GM12878 (cell line): ENCODE measurements around the gene MPIG6B. TPM values are rescaled to one million over a fixed set of nuclear protein-coding genes. Genes with fewer than 3 reads are reported as not detected.

Experiments
- ATAC-seq: fragments of 200-7000 bp; cut with Tn5 transposase; 3 replicates; pipeline ENCODE4 v1.9.1; 2020; ENCODE audit warnings: mild to moderate bottlenecking, moderate library complexity
- BruUV-seq: library from RNA; stranded (reverse); fragments of 400-500 nt; replicated peaks from 2 replicates; lab custom pipeline; 2021; lab: Mats Ljungman, UMichigan
- CTCF ChIA-PET: fragments of 300-600 bp; sonication (Branson Sonifier 250); formaldehyde crosslinking; extraction: SDS; loops from one replicate; lab custom pipeline; 2021; ENCODE audit warnings: inconsistent platforms; lab: Yijun Ruan, JAX
- POLR2A ChIA-PET: fragments of 350-600 bp; formaldehyde crosslinking; extraction: SDS; loops from one replicate; lab custom pipeline; 2021; ENCODE audit warnings: inconsistent platforms; lab: Charles Lee
- RAD21 ChIA-PET: fragments of 300-600 bp; sonication (Branson Sonifier 250); formaldehyde crosslinking; loops from one replicate; lab custom pipeline; 2023; ENCODE audit warnings: antibody characterized with exemption; ENCODE audit not compliant: unreplicated experiment; lab: Charles Lee
- SMC1A ChIA-PET: fragments of 300-600 bp; sonication (Branson Sonifier 250); formaldehyde crosslinking; loops from one replicate; lab custom pipeline; 2023; ENCODE audit not compliant: unreplicated experiment, uncharacterized antibody; lab: Charles Lee
- DNase-seq: peaks from one replicate; pipeline ENCODE4 v3.0.0-alpha.2; 2011; ENCODE audit warnings: low read depth, low spot score
- FAIRE-seq: peaks from 3 replicates; lab custom pipeline; 2011; peaks lifted over from hg19 to GRCh38; lab: Jason Lieb, UNC
- H2AFZ ChIP-seq: 2 replicates; pipeline ENCODE4 v1.6.0; 2011; ENCODE audit warnings: low read depth, low read length, control low read depth; ENCODE audit not compliant: control insufficient read depth
- H3K27ac ChIP-seq: 2 replicates; pipeline ENCODE4 v1.5.1; 2011; ENCODE audit warnings: control low read depth; ENCODE audit not compliant: control insufficient read depth, insufficient read depth
- H3K27me3 ChIP-seq, 2 experiments: replicated peaks in 1 of 2; 2 replicates each; pipeline versions ENCODE4 v1.6.0 to v1.6.1; 2011; ENCODE audit warnings: low read length in 1 of 2; ENCODE audit not compliant: control insufficient read depth in 2 of 2, insufficient read depth in 2 of 2
- H3K36me3 ChIP-seq, 2 experiments: 2 replicates each; pipeline ENCODE4 v1.5.1; 2011; ENCODE audit warnings: low read length in 1 of 2; ENCODE audit not compliant: control insufficient read depth in 2 of 2, insufficient read depth in 2 of 2
- H3K4me1 ChIP-seq: 2 replicates; pipeline ENCODE4 v1.6.1; 2011; ENCODE audit warnings: mild to moderate bottlenecking, low read length, moderate library complexity, mixed read lengths; ENCODE audit not compliant: control insufficient read depth, insufficient read depth
- H3K4me2 ChIP-seq: 2 replicates; pipeline ENCODE4 v1.6.0; 2011; ENCODE audit warnings: control low read depth; ENCODE audit not compliant: control insufficient read depth, insufficient read depth
- H3K4me3 ChIP-seq: fragments of 200-600 bp; sonication (generic); 2 replicates; pipeline ENCODE4 v1.5.1; 2016
- H3K79me2 ChIP-seq: 2 replicates; pipeline ENCODE4 v1.6.0; 2011; ENCODE audit warnings: low read length; ENCODE audit not compliant: control insufficient read depth, insufficient read depth
- H3K9ac ChIP-seq: 2 replicates; pipeline ENCODE4 v1.8.0; 2011; ENCODE audit warnings: low read length, control low read depth, mixed read lengths; ENCODE audit not compliant: control insufficient read depth, insufficient read depth
- H3K9me3 ChIP-seq: replicated peaks from 3 replicates; pipeline ENCODE4 v1.5.1; 2011; ENCODE audit warnings: mild to moderate bottlenecking, low read length; ENCODE audit not compliant: control insufficient read depth, insufficient read depth
- H4K20me1 ChIP-seq: 2 replicates; pipeline ENCODE4 v1.6.0; 2011; ENCODE audit not compliant: control insufficient read depth, insufficient read depth
- CREB1 ChIP-seq: IDR thresholded peaks from 2 replicates; pipeline ENCODE4 v1.6.1; 2012; ENCODE audit warnings: low read depth, mild to moderate bottlenecking, inconsistent platforms
- ZNF217 ChIP-seq: fragments of 450-650 bp; IDR thresholded peaks from 2 replicates; pipeline ENCODE4 v1.6.1; 2017; ENCODE audit warnings: antibody characterized with exemption, mild to moderate bottlenecking
- WGBS: methylation state at CpG from one replicate; pipeline ENCODE4 v1.1.6; 2016; ENCODE audit warnings: low lambda C conversion rate; ENCODE audit not compliant: insufficient replicate concordance, insufficient coverage; ENCODE audit errors: missing lambda C conversion rate; 5-methylcytosine and 5-hydroxymethylcytosine counted together
- in situ Hi-C: fragments of 300-500 bp; cut with MboI; formaldehyde crosslinking; loops from 9 replicates; pipeline ENCODE4 v1.14.3; 2018; ENCODE audit warnings: mixed read lengths
- intact Hi-C: fragments of 100-400 bp; cut with micrococcal nuclease; formaldehyde crosslinking; loops from one replicate; pipeline ENCODE4 v1.14.2; 2022; ENCODE audit not compliant: unreplicated experiment
- microRNA-seq: library from miRNA; unstranded; fragments of <30 nt; microRNA quantifications from one replicate; pipeline ENCODE4, GENCODE V29; 2018
- polyA plus RNA-seq, 11 experiments: library from polyadenylated mRNA; depleted of rRNA in 4 of 11; unstranded in 6 of 11; stranded (reverse) in 5 of 11; fragments of >200 nt; fragmentation: Nextera tagmentation in 4 of 11; fragmentation: Illumina TruSeq in 1 of 11; extraction: Ambion mirVana in 4 of 11; extraction: Trizol in 1 of 11; gene quantifications; 1 replicate in 1 of 11; 2 replicates in 10 of 11; pipeline versions ENCODE4 v1.2.1 to v1.2.3, GENCODE V29; 2011 to 2016; ENCODE audit warnings: inconsistent platforms in 2 of 11, missing spikeins in 2 of 11, low read depth in 1 of 11
- small RNA-seq: library from RNA; depleted of rRNA; stranded (forward); fragments of <200 nt; gene quantifications from one replicate; pipeline ENCODE3, GENCODE V24; 2014
- total RNA-seq, 4 experiments: library from RNA; depleted of rRNA in 3 of 4; stranded (reverse); fragments of >200 nt in 3 of 4; fragmentation: Illumina TruSeq in 1 of 4; extraction: Trizol in 1 of 4; gene quantifications; 2 replicates each; pipeline versions ENCODE4 v1.2.1 to v1.2.3, GENCODE V29; 2013 to 2021
- TF ChIP-seq, protein P1 (sequence below): IDR thresholded peaks from 2 replicates; pipeline ENCODE4 v1.6.1; 2012; ENCODE audit warnings: improper control_type of control experiment, low read depth, low read length; ENCODE audit not compliant: insufficient replicate concordance
- TF ChIP-seq, protein P2 (sequence below): fragments of 450-650 bp; IDR thresholded peaks from 2 replicates; pipeline ENCODE4 v1.6.1; 2017; ENCODE audit warnings: borderline replicate concordance

MPIG6B gene
- total and polyA plus RNA-seq, 10 of the 15 experiments (the other 5 are each of a cell fraction or from before 2014, with no cell fraction given), result not detected

DNA sequence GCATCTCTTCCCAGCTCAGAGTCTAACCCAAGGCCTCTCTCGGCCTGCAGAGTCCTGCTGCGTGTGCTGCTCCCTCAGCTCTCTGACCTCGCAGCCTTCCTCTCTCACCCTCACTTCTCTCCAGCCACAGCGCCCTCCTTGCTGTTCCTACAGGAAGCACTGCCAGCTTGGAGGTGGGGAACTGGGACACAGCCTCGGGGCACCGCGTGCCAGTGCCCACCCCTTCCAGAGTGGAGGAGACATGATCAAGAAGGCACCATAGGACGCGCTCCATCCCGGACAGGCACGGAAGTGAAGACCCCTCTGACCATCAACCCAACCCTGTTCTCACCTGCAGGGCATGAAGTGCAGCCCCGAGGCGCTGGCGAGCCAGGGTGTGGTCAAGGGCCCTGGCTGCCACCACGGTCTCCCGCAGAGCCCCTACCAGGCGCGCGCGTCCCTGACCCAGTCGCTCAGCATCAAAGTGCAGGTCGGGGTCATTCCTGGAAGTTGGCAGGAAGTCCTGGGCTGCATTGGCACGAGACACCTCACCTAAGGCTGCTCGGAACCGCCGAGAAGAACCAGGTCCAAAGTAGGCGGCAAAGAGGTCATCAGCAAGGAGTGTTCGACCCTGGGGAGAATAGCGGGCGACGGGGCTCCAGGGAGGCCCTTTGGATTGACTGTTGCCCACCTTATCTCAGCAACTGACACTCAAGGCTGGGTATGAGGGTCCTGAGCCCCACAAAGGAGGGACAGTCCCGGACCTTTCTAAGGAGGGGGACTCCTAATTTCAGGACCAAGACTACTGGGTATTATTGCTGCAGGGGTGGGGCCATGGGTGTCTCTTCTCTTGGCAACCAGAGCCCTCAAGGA is 52.7 kb downstream of the MPIG6B start:
- ChIA-PET POLR2A (interaction anchor here (0.6 to 1.4 kb wide), 2 partner anchors 44 to 55 kb away, joined by 3 to 6 read pairs; no protein-coding TSS in a partner anchor), CTCF (interaction anchor here (1.5 to 9.2 kb wide), 2 partner anchors 41 to 55 kb away, joined by 9 to 208 read pairs; partner anchors contain the start of genes CLIC1, DDAH2 and MSH5), SMC1A (interaction anchor here (0.8 to 1.7 kb wide), 3 partner anchors 31 to 47 kb away, joined by 3 to 5 read pairs (median 4); partner anchors contain the start of gene LSM2), RAD21 (interaction anchor here (1.3 to 1.7 kb wide), 2 partner anchors 40 to 54 kb away, joined by 4 to 5 read pairs; partner anchors contain the start of gene CLIC1)
- Histone ChIP-seq H4K20me1 (no peaks in the 10 kb centered on the region), H3K9ac (no peak overlapping the region), H3K27me3 (no peaks in the 10 kb centered on the region), H3K4me2 (no peak overlapping the region), H3K9me3 (no peaks in the 10 kb centered on the region), H3K36me3 (peaks cover 0 to 23% of the 10 kb centered on the region in 2 experiments; a peak in 2 of 4 replicates), H3K27ac (no peak overlapping the region), H3K4me3 (no peak overlapping the region), H3K4me1 (peaks cover 18% of the 10 kb centered on the region), H2AFZ (no peak overlapping the region), H3K79me2 (no peaks in the 10 kb centered on the region)
- 88% methylated on average over 32 of the region's 32 CpGs for WGBS
- TF ChIP-seq CREB1 (no peak), ZNF217 (no peak)
- TF ChIP-seq, protein P1, sequence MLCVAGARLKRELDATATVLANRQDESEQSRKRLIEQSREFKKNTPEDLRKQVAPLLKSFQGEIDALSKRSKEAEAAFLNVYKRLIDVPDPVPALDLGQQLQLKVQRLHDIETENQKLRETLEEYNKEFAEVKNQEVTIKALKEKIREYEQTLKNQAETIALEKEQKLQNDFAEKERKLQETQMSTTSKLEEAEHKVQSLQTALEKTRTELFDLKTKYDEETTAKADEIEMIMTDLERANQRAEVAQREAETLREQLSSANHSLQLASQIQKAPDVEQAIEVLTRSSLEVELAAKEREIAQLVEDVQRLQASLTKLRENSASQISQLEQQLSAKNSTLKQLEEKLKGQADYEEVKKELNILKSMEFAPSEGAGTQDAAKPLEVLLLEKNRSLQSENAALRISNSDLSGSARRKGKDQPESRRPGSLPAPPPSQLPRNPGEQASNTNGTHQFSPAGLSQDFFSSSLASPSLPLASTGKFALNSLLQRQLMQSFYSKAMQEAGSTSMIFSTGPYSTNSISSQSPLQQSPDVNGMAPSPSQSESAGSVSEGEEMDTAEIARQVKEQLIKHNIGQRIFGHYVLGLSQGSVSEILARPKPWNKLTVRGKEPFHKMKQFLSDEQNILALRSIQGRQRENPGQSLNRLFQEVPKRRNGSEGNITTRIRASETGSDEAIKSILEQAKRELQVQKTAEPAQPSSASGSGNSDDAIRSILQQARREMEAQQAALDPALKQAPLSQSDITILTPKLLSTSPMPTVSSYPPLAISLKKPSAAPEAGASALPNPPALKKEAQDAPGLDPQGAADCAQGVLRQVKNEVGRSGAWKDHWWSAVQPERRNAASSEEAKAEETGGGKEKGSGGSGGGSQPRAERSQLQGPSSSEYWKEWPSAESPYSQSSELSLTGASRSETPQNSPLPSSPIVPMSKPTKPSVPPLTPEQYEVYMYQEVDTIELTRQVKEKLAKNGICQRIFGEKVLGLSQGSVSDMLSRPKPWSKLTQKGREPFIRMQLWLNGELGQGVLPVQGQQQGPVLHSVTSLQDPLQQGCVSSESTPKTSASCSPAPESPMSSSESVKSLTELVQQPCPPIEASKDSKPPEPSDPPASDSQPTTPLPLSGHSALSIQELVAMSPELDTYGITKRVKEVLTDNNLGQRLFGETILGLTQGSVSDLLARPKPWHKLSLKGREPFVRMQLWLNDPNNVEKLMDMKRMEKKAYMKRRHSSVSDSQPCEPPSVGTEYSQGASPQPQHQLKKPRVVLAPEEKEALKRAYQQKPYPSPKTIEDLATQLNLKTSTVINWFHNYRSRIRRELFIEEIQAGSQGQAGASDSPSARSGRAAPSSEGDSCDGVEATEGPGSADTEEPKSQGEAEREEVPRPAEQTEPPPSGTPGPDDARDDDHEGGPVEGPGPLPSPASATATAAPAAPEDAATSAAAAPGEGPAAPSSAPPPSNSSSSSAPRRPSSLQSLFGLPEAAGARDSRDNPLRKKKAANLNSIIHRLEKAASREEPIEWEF, result no peak
- TF ChIP-seq, protein P2, sequence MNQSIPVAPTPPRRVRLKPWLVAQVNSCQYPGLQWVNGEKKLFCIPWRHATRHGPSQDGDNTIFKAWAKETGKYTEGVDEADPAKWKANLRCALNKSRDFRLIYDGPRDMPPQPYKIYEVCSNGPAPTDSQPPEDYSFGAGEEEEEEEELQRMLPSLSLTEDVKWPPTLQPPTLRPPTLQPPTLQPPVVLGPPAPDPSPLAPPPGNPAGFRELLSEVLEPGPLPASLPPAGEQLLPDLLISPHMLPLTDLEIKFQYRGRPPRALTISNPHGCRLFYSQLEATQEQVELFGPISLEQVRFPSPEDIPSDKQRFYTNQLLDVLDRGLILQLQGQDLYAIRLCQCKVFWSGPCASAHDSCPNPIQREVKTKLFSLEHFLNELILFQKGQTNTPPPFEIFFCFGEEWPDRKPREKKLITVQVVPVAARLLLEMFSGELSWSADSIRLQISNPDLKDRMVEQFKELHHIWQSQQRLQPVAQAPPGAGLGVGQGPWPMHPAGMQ, result no peak
- no peak for FAIRE-seq
- no peak for DNase-seq
- ATAC-seq, result no peak
- BruUV-seq, result no TSS peak
- in situ Hi-C loops, result no loop called here
- intact Hi-C loops, result loop anchor here (10.0 kb wide), 1 partner anchor 49 kb away; the partner anchor contains the start of gene HSPA1B

Small RNA genes lying within 50 kb of the gene (microRNA-seq; reads per million reads assigned to microRNA genes)
- gene MIR4646, result not detected

Small RNA genes lying within 50 kb of the gene (small RNA-seq; reads per million reads assigned to genes)
- gene LY6G6D, result not detected
- not detected for gene MIR4646
- not detected for gene MSH5-SAPCD1
- not detected for gene RNU6-850P
- not detected for gene SAPCD1

Other genes with a start within 250 kb of the MPIG6B start
Only the 7 nearest of the 42 such genes appear.
- 35.9 and 38.1 TPM in 2 replicates for gene ABHD16A, start 20.0 kb upstream of the MPIG6B start, total RNA-seq (2014; rRNA removed)
- gene ABHD16A, start 20.0 kb upstream of the MPIG6B start, total RNA-seq (2014; rRNA removed; fragmentation: Illumina TruSeq; extraction: Trizol), result 20.7 and 21.8 TPM in 2 replicates
- 33.7 and 35.6 TPM in 2 replicates for gene ABHD16A, start 20.0 kb upstream of the MPIG6B start, total RNA-seq (2021)
- 26.1 and 32.1 TPM in 2 replicates for gene ABHD16A, start 20.0 kb upstream of the MPIG6B start, polyA plus RNA-seq (2011; rRNA removed)
- gene ABHD16A, start 20.0 kb upstream of the MPIG6B start, polyA plus RNA-seq (2014; fragmentation: Illumina TruSeq; extraction: Trizol), result 16.3 and 20.4 TPM in 2 replicates
- 10 to 100 TPM in 1 of 2 experiments, 1 to 10 TPM in 1; 7.5 to 14.5 TPM for gene ABHD16A, start 20.0 kb upstream of the MPIG6B start, polyA plus RNA-seq (2014; fragmentation: Nextera tagmentation; extraction: Ambion mirVana)
- 35.6 and 39.5 TPM in 2 replicates for gene ABHD16A, start 20.0 kb upstream of the MPIG6B start, polyA plus RNA-seq (2014; rRNA removed)
- 10 to 100 TPM; 41.5 to 43.0 TPM for gene ABHD16A, start 20.0 kb upstream of the MPIG6B start, polyA plus RNA-seq (2016; fragmentation: Nextera tagmentation; extraction: Ambion mirVana)
- not detected in 2 replicates for gene LY6G6F, start 16.5 kb upstream of the MPIG6B start, total RNA-seq (2014; rRNA removed)
- not detected in 2 replicates for gene LY6G6F, start 16.5 kb upstream of the MPIG6B start, total RNA-seq (2014; rRNA removed; fragmentation: Illumina TruSeq; extraction: Trizol)
- gene LY6G6F, start 16.5 kb upstream of the MPIG6B start, total RNA-seq (2021), result not detected in 2 replicates
- gene LY6G6F, start 16.5 kb upstream of the MPIG6B start, polyA plus RNA-seq (2011; rRNA removed), result not detected in 2 replicates
- not detected in 2 replicates for gene LY6G6F, start 16.5 kb upstream of the MPIG6B start, polyA plus RNA-seq (2014; fragmentation: Illumina TruSeq; extraction: Trizol)
- not detected for gene LY6G6F, start 16.5 kb upstream of the MPIG6B start, polyA plus RNA-seq (2014; fragmentation: Nextera tagmentation; extraction: Ambion mirVana)
- not detected in 2 replicates for gene LY6G6F, start 16.5 kb upstream of the MPIG6B start, polyA plus RNA-seq (2014; rRNA removed)
- gene LY6G6F, start 16.5 kb upstream of the MPIG6B start, polyA plus RNA-seq (2016; fragmentation: Nextera tagmentation; extraction: Ambion mirVana), result not detected
- not detected in 2 replicates for gene LY6G6D, start 8.0 kb upstream of the MPIG6B start, total RNA-seq (2014; rRNA removed)
- gene LY6G6D, start 8.0 kb upstream of the MPIG6B start, total RNA-seq (2014; rRNA removed; fragmentation: Illumina TruSeq; extraction: Trizol), result not detected in 2 replicates
- not detected in 2 replicates for gene LY6G6D, start 8.0 kb upstream of the MPIG6B start, total RNA-seq (2021)
- not detected in 2 replicates for gene LY6G6D, start 8.0 kb upstream of the MPIG6B start, polyA plus RNA-seq (2011; rRNA removed)
- gene LY6G6D, start 8.0 kb upstream of the MPIG6B start, polyA plus RNA-seq (2014; fragmentation: Illumina TruSeq; extraction: Trizol), result not detected in 2 replicates
- gene LY6G6D, start 8.0 kb upstream of the MPIG6B start, polyA plus RNA-seq (2014; fragmentation: Nextera tagmentation; extraction: Ambion mirVana), result not detected
- not detected in 2 replicates for gene LY6G6D, start 8.0 kb upstream of the MPIG6B start, polyA plus RNA-seq (2014; rRNA removed)
- gene LY6G6D, start 8.0 kb upstream of the MPIG6B start, polyA plus RNA-seq (2016; fragmentation: Nextera tagmentation; extraction: Ambion mirVana), result not detected
- gene LY6G6C, start 1.6 kb upstream of the MPIG6B start, total RNA-seq (2014; rRNA removed), result not detected in 2 replicates
- not detected in 2 replicates for gene LY6G6C, start 1.6 kb upstream of the MPIG6B start, total RNA-seq (2014; rRNA removed; fragmentation: Illumina TruSeq; extraction: Trizol)
- gene LY6G6C, start 1.6 kb upstream of the MPIG6B start, total RNA-seq (2021), result not detected in 2 replicates
- not detected in 2 replicates for gene LY6G6C, start 1.6 kb upstream of the MPIG6B start, polyA plus RNA-seq (2011; rRNA removed)
- gene LY6G6C, start 1.6 kb upstream of the MPIG6B start, polyA plus RNA-seq (2014; fragmentation: Illumina TruSeq; extraction: Trizol), result not detected in 2 replicates
- gene LY6G6C, start 1.6 kb upstream of the MPIG6B start, polyA plus RNA-seq (2014; fragmentation: Nextera tagmentation; extraction: Ambion mirVana), result not detected
- gene LY6G6C, start 1.6 kb upstream of the MPIG6B start, polyA plus RNA-seq (2014; rRNA removed), result not detected in 2 replicates
- gene LY6G6C, start 1.6 kb upstream of the MPIG6B start, polyA plus RNA-seq (2016; fragmentation: Nextera tagmentation; extraction: Ambion mirVana), result not detected
- 6.6 and 9.5 TPM in 2 replicates for gene DDAH2, start 5.9 kb downstream of the MPIG6B start, total RNA-seq (2014; rRNA removed)
- 4.7 and 6.3 TPM in 2 replicates for gene DDAH2, start 5.9 kb downstream of the MPIG6B start, total RNA-seq (2014; rRNA removed; fragmentation: Illumina TruSeq; extraction: Trizol)
- 8.3 and 10.8 TPM in 2 replicates for gene DDAH2, start 5.9 kb downstream of the MPIG6B start, total RNA-seq (2021)
- gene DDAH2, start 5.9 kb downstream of the MPIG6B start, polyA plus RNA-seq (2011; rRNA removed), result 2.1 and 3.5 TPM in 2 replicates
- gene DDAH2, start 5.9 kb downstream of the MPIG6B start, polyA plus RNA-seq (2014; fragmentation: Illumina TruSeq; extraction: Trizol), result 0.35 and 2.1 TPM in 2 replicates
- gene DDAH2, start 5.9 kb downstream of the MPIG6B start, polyA plus RNA-seq (2014; fragmentation: Nextera tagmentation; extraction: Ambion mirVana), result 1 to 10 TPM in 1 of 2 experiments, under 1 TPM in 1; 0.35 to 2.1 TPM
- 9.9 and 12.2 TPM in 2 replicates for gene DDAH2, start 5.9 kb downstream of the MPIG6B start, polyA plus RNA-seq (2014; rRNA removed)
- 1 to 10 TPM; 6.1 to 7.2 TPM for gene DDAH2, start 5.9 kb downstream of the MPIG6B start, polyA plus RNA-seq (2016; fragmentation: Nextera tagmentation; extraction: Ambion mirVana)
- gene CLIC1, start 13.2 kb downstream of the MPIG6B start, total RNA-seq (2014; rRNA removed), result 647 and 648 TPM in 2 replicates
- 608 and 625 TPM in 2 replicates for gene CLIC1, start 13.2 kb downstream of the MPIG6B start, total RNA-seq (2014; rRNA removed; fragmentation: Illumina TruSeq; extraction: Trizol)
- 446 and 458 TPM in 2 replicates for gene CLIC1, start 13.2 kb downstream of the MPIG6B start, total RNA-seq (2021)
- gene CLIC1, start 13.2 kb downstream of the MPIG6B start, polyA plus RNA-seq (2011; rRNA removed), result 890 and 943 TPM in 2 replicates
- gene CLIC1, start 13.2 kb downstream of the MPIG6B start, polyA plus RNA-seq (2014; fragmentation: Illumina TruSeq; extraction: Trizol), result 712 and 725 TPM in 2 replicates
- gene CLIC1, start 13.2 kb downstream of the MPIG6B start, polyA plus RNA-seq (2014; fragmentation: Nextera tagmentation; extraction: Ambion mirVana), result 1,000 to 10,000 TPM; 1,083 to 1,266 TPM
- 563 and 612 TPM in 2 replicates for gene CLIC1, start 13.2 kb downstream of the MPIG6B start, polyA plus RNA-seq (2014; rRNA removed)
- gene CLIC1, start 13.2 kb downstream of the MPIG6B start, polyA plus RNA-seq (2016; fragmentation: Nextera tagmentation; extraction: Ambion mirVana), result 100 to 1,000 TPM; 600 to 622 TPM
- 27.8 and 30.2 TPM in 2 replicates for gene MSH5, start 16.6 kb downstream of the MPIG6B start, total RNA-seq (2014; rRNA removed)
- 26.2 and 26.4 TPM in 2 replicates for gene MSH5, start 16.6 kb downstream of the MPIG6B start, total RNA-seq (2014; rRNA removed; fragmentation: Illumina TruSeq; extraction: Trizol)
- 45.1 and 52.7 TPM in 2 replicates for gene MSH5, start 16.6 kb downstream of the MPIG6B start, total RNA-seq (2021)
- gene MSH5, start 16.6 kb downstream of the MPIG6B start, polyA plus RNA-seq (2011; rRNA removed), result 46.7 and 49.3 TPM in 2 replicates
- 30.8 and 45.3 TPM in 2 replicates for gene MSH5, start 16.6 kb downstream of the MPIG6B start, polyA plus RNA-seq (2014; fragmentation: Illumina TruSeq; extraction: Trizol)
- 10 to 100 TPM in 1 of 2 experiments, 1 to 10 TPM in 1; 9.1 to 10.1 TPM for gene MSH5, start 16.6 kb downstream of the MPIG6B start, polyA plus RNA-seq (2014; fragmentation: Nextera tagmentation; extraction: Ambion mirVana)
- gene MSH5, start 16.6 kb downstream of the MPIG6B start, polyA plus RNA-seq (2014; rRNA removed), result 46.8 and 47.0 TPM in 2 replicates
- 10 to 100 TPM; 25.8 to 29.9 TPM for gene MSH5, start 16.6 kb downstream of the MPIG6B start, polyA plus RNA-seq (2016; fragmentation: Nextera tagmentation; extraction: Ambion mirVana)